CD4-positive, alpha-beta T cell treated with Interleukin-2 at 100 ng/mL for 4 hours (primary cell): ENCODE measurements around the gene DDX39A.

ENCODE experiments used
- DNase-seq: peaks from one replicate; pipeline ENCODE4 v3.0.0-alpha.2; 2020; ENCODE audit warnings: low spot score

The DDX39A gene

GRCh38 chr19:14363183-14364097, 55.7 kb downstream of the DDX39A start:
- peak; percentile 43 for DNase-seq

DNA sequence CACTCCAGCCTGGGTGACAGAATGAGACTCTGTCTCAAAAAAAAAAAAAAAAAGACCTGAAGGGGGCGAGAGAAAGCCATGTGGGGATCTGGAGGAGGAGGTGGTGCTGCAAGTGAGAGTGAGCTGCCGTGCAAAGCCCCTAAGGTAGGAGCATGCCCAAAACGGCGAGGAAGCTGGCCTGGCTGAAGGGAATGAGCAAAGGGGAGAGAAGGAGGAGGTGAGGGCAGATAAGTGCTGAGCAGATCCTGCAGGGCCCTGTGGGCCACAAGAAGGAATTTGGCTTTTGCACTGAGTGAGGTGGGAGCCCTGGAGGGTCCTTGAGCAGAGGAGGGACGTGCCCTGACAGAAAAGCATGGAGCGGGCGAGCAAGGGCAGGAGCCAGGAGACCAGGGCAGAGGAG, 57.3 kb downstream of the DDX39A start:
- peak; percentile 59 for DNase-seq
